ENCODE data around the gene ITPR2.

- TF ChIP-seq POLR2AphosphoS5 (IDR thresholded peaks at IDR 0.05; ENCODE audit: low read depth): no peak
- no peak for TF ChIP-seq CTCF (IDR thresholded peaks at IDR 0.05; ENCODE audit: insufficient read depth, low read length)
Measured at GRCh38 chr12:26700430-26700829, 132.6 kb downstream of the ITPR2 start.

All from HL-60 (cell line).